Right lung (tissue), 5 donors: ENCODE data around the gene GLI1. TPM values are rescaled to one million over a fixed set of nuclear protein-coding genes. Genes with fewer than 3 reads are reported as not detected.

Experiments
- DNase-seq, 2 donors: peaks; one replicate each; pipeline ENCODE4 v3.0.0-alpha.2; 2013
- polyA plus RNA-seq, 5 donors: library from polyadenylated mRNA; unstranded; fragments of 120-200 nt; gene quantifications; one replicate each; pipeline versions ENCODE4 v1.2.1 to v1.2.3, GENCODE V29; 2013; ENCODE audit warnings: inconsistent platforms in 1 of 5, low replicate concordance in 1 of 5; ENCODE audit not compliant: insufficient read length in 5 of 5, insufficient read depth in 1 of 5

Gene GLI1
- polyA plus RNA-seq, 5 donors: 27.6 to 41.1 (median 34.5) TPM

GRCh38 chr12:57518176-57518919, 58.8 kb downstream of the GLI1 start:
- no peak for DNase-seq

GRCh38 chr12:57518920-57519795, 59.6 kb downstream of the GLI1 start:
- DNase-seq: peak; percentile 13 to 28

- DNase-seq: no peak
These were observed 60.1 kb downstream of the GLI1 start for GRCh38 chr12:57519796-57520052.

DNA sequence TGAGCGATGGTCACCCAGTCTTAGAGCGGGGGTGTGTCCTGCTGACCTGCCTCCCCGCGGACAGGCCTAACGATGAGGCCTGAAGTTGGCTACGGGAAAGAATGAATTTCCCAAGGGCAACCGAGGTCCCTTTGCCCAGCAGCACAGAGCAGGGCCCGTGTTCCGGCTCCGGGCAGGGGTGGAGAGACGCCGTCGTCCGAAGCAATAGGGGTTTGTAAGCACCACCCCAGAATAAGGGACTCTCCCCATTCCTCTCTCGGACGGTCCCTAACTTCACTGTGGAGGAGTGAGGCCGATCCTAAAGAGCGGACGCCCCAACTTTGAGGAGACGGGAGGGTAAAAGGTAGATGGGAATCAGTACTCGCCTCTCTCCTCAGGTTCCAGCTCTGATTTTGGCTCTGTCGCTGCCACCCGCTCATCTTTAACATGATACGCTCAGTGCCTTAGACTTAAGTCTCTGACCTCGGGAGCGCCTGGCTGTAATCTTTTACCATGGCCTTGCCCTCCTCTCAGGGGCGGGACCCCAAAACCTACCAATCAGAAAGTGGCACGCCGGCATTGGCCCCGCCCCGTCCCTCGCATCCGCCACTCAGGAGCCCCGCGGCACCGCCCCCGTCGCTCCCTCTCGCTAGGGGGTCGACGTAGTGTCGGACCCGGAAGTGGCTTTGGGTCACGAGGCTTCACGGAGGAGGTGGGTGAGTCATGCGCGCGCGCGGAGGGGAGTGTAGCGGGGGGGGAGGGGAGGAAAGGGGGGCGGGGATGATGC, 60.7 kb downstream of the GLI1 start, which contains the start of gene DDIT3:
TSS of gene DDIT3 (minus strand) at position 462 of the 766 bp plus-strand sequence. CDS start 3,108 bp downstream, outside the sequence.
- DNase-seq: peak; percentile 99

DNA sequence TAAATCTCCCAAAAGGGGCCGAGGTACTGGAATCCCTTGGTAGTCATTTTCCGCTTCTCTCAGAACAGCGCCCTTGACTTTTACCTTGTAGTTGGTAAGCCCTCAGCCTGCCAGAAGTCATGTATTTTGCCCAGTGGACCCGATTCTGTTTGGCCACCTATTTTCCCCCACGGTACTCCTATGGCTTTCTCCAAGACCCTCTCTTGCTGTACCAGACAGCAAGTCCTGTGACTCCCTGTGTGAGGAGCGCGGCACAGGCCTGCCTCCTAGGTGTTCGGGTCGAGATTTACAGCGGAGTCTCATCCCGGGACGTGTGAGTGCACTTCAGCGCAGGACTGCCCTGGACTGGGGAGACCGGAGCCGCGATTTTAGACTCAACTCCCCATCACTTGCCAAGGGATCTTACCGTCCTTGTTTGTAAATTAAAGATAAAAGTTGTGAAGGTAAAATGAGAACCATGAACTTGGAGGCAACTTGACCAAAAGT, 62.0 kb downstream of the GLI1 start:
- DNase-seq: no peak

Other genes starting within 250 kb of the GLI1 start
- 1 to 10 TPM in 2 of 5 donors, under 1 TPM in 3; 0.52 to 2.0 (median 0.91) TPM for gene NXPH4, start 243.0 kb upstream of the GLI1 start, polyA plus RNA-seq
- 10 to 100 TPM; 64.9 to 89.4 (median 73.2) TPM for gene SHMT2, start 230.1 kb upstream of the GLI1 start, polyA plus RNA-seq
- 10 to 100 TPM in 1 of 5 donors, 1 to 10 TPM in 4; 2.9 to 20.8 (median 4.3) TPM for gene STAC3, start 208.6 kb upstream of the GLI1 start, polyA plus RNA-seq
- 10 to 100 TPM; 60.9 to 89.4 (median 80.8) TPM for gene R3HDM2, start 28.7 kb upstream of the GLI1 start, polyA plus RNA-seq
- under 1 TPM; 0.09 to 0.29 (median 0.21) TPM for gene INHBC, start 25.0 kb upstream of the GLI1 start, polyA plus RNA-seq
- gene INHBE, start 4.5 kb upstream of the GLI1 start, polyA plus RNA-seq: 1 to 10 TPM in 2 of 5 donors, under 1 TPM in 3; 0.54 to 1.2 (median 0.90) TPM
- gene ARHGAP9, start 20.1 kb downstream of the GLI1 start, polyA plus RNA-seq: 1 to 10 TPM; 4.4 to 5.4 (median 5.2) TPM
- gene MARS1, start 28.3 kb downstream of the GLI1 start, polyA plus RNA-seq: 100 to 1,000 TPM in 3 of 5 donors, 10 to 100 TPM in 2; 90.0 to 133 (median 109) TPM
- gene DDIT3, start 60.7 kb downstream of the GLI1 start, polyA plus RNA-seq: 10 to 100 TPM; 18.1 to 26.4 (median 19.2) TPM
- 10 to 100 TPM; 55.7 to 78.7 (median 72.7) TPM for gene MBD6, start 63.0 kb downstream of the GLI1 start, polyA plus RNA-seq
- gene DCTN2, start 87.4 kb downstream of the GLI1 start, polyA plus RNA-seq: 100 to 1,000 TPM; 149 to 169 (median 154) TPM
- gene KIF5A, start 90.3 kb downstream of the GLI1 start, polyA plus RNA-seq: 1 to 10 TPM; 4.6 to 6.1 (median 5.1) TPM
- 10 to 100 TPM; 18.1 to 22.8 (median 20.1) TPM for gene PIP4K2C, start 131.4 kb downstream of the GLI1 start, polyA plus RNA-seq
- gene DTX3, start 145.0 kb downstream of the GLI1 start, polyA plus RNA-seq: 10 to 100 TPM; 52.7 to 65.6 (median 61.0) TPM
- gene ARHGEF25, start 151.7 kb downstream of the GLI1 start, polyA plus RNA-seq: 10 to 100 TPM; 38.6 to 50.4 (median 46.4) TPM
- 1 to 10 TPM in 4 of 5 donors, under 1 TPM in 1; 0.82 to 1.7 (median 1.6) TPM for gene B4GALNT1, start 173.4 kb downstream of the GLI1 start, polyA plus RNA-seq
- 100 to 1,000 TPM; 194 to 241 (median 220) TPM for gene OS9, start 234.3 kb downstream of the GLI1 start, polyA plus RNA-seq